VCaP (cell line): ENCODE data around the gene C5orf15.
A peak's percentile ranks its signal among the peaks of the same experiment; 100 is the strongest.

Source experiments
- H3K27ac ChIP-seq: fragments of 450-650 bp; 2 replicates; pipeline ENCODE4 v1.5.1; 2017
- TF ChIP-seq, protein P1 (sequence below): fragments of 450-650 bp; conservative IDR thresholded peaks from 2 replicates; pipeline ENCODE4 v1.5.1; 2017; ENCODE audit warnings: mild to moderate bottlenecking, moderate library complexity

Gene C5orf15

DNA sequence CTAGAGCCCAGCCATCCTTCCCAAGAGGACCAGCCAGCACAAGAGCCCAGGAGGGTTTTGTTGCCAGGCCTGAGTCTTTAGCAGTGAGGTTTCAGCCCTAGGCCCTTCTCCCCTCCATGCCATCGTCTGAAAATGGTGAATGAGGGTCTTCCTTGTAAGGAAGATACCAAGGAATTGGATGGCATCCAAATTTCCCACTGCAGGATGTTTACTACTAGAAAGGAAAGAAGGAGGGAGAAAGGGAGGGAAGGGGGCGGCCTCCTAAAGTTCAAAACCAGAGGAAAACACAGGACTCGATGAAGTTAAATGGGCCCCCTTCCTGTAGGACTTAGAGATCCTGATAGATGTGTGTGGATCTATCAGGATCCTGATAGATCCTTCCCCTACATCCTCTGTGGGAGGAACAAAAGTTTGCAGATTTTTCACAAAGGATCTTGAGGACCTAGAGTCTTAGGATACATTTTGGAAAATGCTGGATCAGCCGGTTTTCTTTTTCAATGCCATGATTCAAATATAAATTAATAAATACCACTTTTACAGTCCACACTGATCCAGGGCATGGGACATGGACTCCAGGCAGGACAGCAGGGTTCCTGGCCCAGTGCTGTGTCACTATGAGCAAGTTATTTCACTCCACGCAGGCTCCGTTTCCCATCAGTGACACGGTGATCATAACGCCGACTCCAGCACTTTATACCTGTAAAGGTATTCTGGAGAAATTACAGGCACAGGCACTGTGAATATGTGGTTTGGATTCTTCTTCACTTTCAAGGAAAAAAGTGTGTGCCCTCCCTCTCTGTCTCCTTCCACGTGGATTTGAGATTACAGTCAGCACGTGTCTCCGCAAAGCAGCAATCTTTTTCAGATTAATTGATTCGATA lies 40.9 kb downstream of the C5orf15 start:
- TF ChIP-seq, protein P1, sequence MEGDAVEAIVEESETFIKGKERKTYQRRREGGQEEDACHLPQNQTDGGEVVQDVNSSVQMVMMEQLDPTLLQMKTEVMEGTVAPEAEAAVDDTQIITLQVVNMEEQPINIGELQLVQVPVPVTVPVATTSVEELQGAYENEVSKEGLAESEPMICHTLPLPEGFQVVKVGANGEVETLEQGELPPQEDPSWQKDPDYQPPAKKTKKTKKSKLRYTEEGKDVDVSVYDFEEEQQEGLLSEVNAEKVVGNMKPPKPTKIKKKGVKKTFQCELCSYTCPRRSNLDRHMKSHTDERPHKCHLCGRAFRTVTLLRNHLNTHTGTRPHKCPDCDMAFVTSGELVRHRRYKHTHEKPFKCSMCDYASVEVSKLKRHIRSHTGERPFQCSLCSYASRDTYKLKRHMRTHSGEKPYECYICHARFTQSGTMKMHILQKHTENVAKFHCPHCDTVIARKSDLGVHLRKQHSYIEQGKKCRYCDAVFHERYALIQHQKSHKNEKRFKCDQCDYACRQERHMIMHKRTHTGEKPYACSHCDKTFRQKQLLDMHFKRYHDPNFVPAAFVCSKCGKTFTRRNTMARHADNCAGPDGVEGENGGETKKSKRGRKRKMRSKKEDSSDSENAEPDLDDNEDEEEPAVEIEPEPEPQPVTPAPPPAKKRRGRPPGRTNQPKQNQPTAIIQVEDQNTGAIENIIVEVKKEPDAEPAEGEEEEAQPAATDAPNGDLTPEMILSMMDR, result no peak
- H3K27ac ChIP-seq, result peak overlapping the region; percentile 69

DNA sequence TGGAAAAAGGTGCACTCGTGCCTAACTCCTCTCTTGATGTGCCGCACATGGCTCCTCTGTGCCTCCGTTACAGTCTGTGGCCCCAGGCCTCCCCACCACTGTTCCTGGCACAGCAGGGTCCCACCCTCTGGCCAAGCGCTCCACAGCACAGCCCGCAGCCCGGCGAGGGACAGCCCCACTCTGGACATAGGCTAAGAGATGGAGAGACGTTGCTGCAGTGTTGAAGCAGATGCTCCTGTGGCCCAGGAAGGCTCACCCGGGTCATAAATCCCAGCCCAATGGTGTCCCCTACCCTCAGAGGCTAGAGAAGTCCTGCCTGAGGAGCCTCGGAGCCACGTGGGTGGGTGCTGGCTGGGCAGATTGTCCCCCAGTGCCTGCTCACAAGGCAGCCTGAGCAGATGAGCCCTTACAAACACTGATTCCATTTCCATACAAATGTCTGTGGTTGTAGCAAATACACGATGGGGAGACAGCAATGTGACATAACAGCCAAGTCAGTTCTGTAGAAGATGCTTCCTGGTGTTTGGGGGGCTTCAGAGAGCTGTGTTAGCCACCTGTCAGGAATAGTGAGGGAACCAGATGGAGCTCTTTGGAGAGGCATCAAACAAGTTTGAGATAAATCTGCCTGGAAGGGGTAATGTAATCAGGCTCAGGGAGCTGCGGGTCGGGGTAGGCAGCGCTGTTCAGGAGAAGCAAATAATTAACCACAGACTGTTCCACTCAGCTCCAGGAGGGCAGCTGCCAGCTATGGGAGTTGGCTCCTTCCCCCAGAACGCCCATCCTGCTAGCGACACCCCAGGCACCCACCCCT lies 41.7 kb downstream of the C5orf15 start:
- H3K27ac ChIP-seq, result peak overlapping the region; percentile 69
- TF ChIP-seq, protein P1, result no peak

DNA sequence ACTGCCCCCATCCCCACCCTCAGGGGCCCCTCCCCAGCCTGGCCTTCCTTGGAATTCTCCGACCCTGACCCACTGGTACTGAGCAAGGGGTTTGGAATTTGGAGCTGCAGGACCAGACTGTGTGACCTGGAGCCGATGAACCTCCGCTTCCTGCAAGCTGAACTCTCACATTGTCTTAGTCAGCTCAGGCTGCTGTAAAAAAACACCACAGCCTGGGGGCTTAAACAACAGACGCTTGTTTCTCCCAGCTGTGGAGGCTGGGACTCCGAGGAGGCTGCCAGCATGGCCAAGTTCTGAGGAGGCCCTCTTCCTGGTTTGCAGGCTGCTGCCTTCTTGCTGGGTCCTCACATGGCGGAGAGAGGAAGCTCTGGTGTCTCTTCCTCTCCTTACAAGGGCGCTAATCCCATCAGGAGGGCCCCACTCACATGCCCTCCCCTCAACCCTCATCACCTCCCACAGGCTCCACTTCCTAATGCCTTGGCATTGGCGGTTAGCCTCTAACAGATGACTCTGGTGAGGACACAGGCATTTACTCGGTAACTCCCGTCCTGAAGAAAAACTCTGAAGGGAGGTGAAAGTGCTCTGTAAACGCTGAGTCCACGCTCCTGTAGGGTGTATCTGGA lies 42.4 kb downstream of the C5orf15 start:
- TF ChIP-seq, protein P1, result no peak
- H3K27ac ChIP-seq, result peak overlapping the region; percentile 69

DNA sequence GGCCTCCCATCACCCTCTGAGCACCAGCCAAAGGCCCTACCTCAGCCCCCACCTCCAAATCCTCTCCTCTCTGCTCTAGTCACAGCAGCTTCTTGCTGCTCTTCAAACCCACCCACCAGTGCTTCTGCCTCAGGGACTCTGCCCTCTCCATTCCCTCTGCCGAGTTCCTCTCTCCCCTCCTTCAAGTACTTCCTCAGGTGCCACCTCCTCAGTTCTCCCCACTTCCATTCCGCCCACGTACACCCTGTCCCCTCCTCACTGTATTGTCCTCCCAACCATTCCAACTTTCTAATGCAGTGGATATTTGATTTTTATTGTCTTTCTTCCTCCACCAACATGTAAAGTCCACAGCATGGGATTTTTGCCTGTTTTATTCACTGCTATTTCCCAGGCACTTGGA lies 43.2 kb downstream of the C5orf15 start:
- TF ChIP-seq, protein P1, result no peak
- H3K27ac ChIP-seq, result no peak overlapping the region

DNA sequence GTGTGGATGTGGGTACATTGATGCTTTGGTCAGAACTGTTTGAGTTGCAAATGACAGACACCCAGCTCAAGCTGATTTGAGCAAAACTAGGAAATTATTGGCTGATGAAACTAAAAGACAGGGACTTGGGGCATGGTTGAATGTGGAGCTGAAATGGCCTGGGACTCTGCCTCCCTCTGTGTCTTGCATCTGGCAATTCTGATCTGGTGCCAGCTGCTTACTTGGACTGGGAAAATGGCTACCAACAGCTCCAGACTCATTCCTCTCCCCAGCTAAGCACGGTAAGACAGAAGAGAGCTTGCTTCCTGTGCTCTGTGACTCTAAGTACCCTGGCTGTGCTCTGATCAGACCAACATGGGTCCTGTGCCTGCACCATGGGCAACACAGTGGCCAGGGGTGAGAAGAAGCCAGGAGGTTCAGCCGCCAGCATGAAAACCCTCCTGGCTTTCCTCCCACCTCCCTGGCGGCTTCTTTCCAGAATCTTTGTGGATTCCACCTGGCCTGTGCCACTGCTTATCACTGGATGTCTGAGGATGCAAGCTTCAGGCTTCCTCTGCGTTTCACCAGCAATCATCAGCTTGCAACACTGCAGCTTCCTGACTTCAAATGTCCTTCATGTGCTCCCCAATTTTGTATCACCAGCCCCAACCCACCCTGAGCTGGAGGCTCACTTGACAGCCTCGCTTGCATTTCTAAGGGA lies 44.1 kb downstream of the C5orf15 start:
- TF ChIP-seq, protein P1, result no peak
- no peak overlapping the region for H3K27ac ChIP-seq

DNA sequence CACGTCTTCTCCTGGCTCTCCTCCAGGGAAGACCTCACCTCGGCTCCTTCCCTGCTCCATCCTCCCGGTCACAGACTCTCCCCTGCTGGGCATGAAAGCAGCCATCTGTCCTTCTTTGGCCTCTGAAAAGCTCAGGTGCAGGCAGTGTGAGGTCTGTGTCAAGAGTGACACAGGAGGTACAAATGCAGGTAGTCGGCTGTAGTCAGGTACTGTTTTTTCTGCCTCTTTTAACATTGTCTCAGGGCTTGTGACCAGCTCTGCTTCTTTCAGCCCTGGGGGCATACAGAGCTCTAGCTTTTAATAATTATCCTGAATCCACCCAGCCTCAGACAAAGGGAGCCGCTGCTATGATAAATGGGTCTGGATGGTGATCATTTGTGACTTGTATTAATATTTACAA lies 46.4 kb downstream of the C5orf15 start:
- TF ChIP-seq, protein P1, result no peak
- H3K27ac ChIP-seq, result no peak overlapping the region
